GM18517 (cell line): ENCODE measurements around the gene ST7.
"Not testable (repeated sequence)": the region's sequence is repeated elsewhere in the genome, so short reads cannot be mapped to it uniquely, and the experiment has no call there.

Experiments
- ATAC-seq: cut with Tn5 transposase; IDR thresholded peaks from one replicate; pipeline ENCODE4 v1.9.1; 2021; ENCODE audit warnings: mild to moderate bottlenecking, moderate library complexity; ENCODE audit not compliant: unreplicated experiment

The ST7 gene

DNA sequence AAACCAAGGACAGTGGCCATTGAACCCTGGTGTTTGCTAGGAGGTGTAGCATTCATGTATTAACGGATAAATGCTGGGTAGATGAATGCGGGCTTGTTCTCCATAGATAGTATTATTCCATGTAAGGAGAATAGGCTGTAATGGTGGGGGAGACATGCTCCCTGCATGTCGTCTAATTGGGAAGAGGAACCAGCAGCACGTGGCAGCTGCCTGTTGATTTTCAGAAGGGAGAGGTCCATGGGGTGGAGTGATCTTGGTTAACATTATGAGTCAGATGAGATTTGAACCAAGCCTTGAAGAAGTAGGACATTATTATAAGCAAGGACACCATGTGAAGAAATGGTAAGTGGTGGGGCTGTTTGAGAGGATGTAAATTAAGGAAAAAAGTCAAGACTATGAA lies 257.1 kb downstream of the ST7 start:
- no peak for ATAC-seq

DNA sequence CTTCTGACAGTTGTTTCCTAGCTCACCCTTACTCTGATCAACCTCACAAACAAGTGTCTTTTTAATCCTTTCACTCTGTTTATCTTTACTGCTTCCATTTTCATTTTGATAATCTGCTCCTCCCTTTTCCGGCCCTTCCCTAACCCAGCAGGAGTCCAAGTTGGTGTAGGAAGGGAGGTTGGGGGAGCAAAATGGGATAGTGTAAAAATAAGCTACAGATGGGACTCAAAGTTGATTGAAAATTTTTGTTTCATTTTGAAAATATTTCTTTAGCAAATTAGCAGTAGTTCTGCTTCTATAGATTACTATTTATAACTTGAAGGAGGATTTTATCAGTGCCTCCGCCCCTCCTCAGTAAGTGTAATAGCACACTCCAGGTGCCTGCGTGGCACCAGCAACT lies 257.6 kb downstream of the ST7 start:
- no peak for ATAC-seq

DNA sequence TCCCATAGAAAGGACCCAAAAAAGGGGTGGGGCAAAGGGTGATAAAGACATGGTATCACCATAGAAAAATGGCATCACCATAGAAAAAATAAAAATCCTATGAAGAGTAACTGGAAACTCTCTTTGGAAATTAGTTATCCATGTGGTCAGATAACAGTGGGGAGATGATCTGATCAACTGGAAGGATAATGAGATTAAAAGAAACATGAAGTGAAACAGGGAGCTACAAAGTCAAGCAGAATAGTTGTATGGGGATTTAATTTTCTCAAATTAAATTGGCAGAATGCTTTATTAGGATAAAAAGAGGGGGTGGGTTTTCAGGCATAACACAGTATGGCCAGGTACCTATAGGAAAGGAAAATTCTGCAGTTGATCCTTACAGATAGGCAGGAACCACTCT lies 258.3 kb downstream of the ST7 start:
- no peak for ATAC-seq

DNA sequence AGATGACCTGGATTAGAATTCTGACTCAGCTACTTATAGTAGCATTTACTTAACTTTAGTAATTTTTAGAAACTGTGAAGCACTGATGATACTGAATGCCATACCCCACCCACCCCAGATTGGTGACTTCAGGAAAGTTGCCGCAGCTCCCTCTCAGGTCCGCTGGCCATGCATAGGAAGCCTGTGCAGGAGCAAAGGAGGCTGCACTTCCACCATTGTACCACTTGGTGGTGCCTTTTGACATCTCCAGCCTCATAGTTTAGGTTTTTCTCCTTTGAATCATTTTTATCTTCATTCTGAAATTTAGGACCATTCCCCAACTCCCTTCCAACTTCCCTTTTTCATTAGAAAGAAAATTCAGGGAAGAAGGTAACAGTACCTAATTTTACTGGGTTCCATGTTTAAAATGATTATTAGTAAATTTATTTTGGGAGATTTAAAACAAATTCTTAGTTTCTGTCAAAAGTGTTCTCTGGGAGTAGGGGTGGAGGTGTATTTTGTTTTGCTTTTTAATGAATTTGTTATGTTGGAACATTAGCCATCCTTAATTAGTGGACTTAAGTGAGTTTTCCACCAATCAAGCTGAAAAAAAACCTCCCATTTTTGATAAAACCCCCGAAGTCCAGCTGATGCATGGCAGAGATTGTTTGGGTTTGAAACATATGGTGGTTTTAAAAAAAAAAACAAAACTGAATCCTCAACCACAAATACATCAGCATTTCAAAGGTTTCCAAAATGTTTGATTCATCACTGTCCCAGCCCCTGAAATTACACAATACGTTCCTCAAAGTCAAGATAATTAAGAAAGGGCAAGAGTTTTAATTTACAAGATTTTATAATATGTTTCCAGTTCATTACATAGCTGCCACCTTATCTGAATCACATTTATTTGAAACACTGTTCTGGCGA lies 259.9 kb downstream of the ST7 start:
- ATAC-seq: peak; percentile 81

DNA sequence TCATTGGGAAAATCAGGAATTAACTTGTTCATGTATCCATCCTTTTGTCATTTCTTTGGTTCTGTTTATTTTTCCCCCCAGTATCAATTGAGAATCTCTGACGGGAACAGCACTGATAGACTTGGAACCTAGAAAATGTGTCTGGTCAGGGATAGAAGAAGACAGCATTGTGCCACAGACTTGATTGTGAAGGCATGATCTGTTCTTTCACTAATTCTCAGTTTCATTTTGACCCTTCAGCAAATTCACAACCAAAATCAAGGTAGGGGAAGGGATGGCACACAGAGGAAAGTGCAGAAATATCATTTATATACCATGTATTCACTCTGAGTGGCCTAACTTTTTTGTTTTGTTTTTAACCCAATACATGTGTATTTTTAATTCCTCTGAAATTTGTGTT lies 262.7 kb downstream of the ST7 start:
- ATAC-seq: no peak

DNA sequence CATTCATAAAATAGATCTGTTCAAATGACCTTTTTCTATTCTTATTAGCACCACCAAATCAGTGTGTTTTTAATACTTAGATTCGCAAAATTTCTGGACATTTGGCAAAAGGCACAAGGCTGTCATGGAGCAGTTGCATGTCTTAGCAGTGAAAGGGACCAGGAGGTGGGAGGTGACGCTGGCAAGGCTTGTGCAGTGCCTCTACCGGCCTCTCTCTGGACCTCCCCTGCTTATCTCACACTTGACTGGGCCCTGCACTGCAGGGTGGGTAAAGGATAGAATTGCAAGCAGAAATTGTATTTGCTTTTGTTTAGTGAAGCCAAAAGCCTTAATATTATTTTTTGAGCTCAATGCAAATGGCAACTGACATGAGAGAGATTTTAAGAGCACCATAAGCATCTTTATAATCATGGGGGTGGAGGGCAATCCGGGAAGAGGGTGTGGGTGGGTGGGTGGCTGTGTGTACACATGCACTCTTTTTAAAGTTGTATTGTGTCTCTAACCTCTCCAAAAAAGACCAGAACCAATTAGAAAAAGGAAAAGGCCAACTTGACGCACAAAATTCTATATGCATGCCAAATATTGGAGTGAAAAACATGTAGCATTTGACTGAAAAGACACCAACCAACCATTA lies 263.3 kb downstream of the ST7 start:
- ATAC-seq: no peak

DNA sequence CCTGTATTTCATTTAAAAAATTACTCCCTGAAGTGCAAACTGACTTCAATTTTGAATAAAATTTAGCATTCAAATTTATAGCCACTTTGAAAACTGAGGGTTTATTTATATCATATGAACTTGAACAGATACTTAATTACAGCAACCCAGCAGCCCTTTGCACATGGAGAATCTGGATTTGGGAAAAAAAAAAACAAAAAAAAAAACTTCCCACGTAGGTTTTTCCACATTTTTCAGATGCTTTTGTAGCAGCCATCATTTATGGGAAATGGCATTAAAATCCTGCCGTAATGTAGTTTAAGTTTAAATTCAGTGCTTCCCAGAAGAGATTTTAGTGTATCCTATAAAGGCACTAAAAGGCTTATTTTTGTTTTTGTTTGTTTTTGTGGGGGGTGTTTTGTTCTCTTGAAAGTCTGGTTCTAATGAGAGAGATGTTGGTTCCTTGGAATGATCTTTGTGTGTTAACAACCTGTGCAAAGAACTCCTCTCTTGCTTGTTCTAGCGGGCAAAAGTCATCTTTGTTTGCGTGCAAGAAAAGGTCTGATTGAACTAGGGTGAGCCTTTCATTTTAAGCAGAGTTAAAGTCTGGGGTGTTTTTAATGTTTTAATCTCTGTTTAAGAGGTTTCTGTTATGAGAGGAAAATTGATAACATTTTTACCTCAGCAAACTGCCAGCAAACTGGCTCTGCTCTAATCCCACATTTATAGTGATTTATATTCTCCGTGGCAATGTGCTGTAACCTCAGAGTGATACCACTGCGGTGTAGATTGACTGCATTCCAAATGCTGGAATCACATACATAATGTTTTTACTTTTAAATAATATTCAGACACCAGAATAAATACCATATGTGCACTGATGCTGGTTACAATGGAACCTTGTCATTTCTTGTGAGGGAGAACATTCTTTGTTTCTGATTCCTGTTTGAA lies 264.1 kb downstream of the ST7 start:
- no peak for ATAC-seq

DNA sequence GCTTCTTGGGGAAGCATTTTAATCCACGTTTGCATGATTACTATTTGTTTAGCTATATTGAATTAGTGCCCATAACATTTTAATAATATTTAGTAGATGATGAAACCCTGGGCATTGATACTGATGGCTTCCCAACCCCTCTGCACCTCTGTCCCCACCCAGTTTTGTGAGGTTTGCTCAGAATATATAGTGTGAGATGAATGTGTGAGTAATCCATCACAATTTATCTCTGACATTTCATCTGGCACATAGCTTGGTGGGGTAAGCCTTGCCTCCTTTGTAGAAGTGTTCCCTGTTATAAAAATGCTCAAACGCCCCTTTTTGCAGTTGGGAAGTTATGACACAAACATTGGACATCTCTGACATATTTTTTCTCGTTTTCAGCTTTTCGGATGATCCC lies 265.4 kb downstream of the ST7 start:
- no peak for ATAC-seq

DNA sequence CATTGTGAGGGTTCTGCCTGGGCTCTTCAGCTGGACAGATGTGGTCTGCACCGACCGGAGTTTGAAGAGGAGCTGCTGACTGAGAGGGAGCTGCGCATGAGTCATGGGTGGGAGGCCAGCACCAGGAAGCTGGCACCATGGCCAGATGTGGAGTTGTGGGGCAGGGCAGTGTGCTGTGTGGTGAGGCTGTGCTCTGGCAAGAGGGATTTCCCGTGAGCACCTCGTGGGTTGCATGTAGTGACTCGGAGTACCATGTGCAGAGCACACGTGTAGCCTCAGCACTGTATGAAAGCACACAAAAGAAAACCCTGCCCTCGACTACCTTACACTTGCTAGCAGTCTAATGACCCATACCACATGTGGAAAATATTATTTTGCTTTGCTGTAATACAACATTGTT lies 266.2 kb downstream of the ST7 start:
- ATAC-seq: no peak

DNA sequence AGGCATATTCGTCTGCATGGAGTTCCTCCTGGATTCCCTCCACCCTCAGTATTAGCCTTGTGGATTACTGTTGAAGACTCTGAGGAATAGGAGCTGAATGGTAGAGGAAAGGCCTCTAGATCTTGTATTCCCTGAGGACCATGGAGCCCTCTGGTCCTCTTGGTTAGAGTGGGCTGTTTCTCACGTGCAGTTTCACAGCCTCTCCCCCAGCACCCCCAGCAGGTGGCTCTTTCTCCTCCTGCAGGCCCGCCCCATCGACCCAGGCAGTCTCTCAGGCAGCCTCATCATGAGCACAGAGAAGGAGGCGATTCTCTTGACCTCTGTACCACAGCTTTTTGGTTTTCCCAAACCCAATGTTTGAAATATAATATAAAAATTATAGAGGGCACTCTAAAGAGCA lies 267.5 kb downstream of the ST7 start:
- ATAC-seq: no peak

DNA sequence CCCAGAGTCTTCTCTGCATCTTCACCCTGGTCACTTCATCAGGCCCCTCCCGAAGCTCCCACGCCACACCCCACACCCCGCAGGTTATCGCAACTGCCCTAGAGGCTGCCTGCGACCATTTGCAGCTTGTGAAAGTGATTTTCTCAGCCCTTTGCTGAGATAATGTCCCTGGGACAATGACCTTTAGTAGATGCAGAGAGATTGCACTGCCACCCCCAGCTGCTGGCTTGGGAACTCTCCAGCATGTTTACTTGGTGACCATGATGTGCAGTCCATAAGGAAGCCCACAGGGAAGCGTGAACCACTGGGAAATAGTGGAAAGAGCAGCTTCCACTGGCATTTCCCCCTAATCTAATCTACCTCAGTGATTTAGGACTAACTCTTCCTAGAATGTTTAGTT lies 272.2 kb downstream of the ST7 start:
- no peak for ATAC-seq

DNA sequence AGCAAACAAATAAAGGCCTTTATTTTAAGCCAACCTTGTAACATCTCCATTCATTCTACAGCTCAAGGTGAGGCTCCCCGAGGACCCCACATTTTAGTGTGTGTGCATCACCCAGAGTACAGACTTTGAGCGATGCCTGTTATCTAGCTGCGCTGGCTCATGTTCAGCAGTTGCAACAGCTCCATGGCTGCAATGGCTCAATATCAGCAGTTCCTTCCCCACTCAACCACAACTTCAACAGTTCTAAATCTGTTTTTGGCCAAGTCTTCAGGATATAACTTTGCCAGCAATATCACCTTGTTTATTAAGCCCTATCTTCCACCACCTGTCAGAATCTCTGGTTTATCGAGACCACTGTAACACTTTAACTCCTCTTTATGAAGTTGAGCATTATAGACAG lies 273.8 kb downstream of the ST7 start:
- ATAC-seq: no peak

DNA sequence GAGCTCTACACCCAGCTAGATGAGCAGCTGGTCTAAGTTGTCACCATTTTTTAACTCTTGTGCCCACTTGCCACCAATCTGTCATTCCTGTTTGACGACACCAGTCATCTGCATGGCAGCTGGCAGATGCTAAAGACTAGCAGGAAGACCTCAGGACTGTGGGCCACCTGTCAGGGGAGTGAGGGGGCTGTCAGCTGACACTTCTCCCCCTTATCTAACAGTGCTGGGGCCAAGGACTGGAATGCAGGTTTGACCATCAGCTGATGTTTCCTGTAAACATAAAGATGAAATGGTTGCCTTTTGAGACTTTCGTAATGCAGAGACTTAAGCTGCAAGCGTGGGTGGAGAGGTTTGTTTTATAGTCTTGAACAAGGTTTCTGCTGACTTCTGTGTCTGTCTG lies 276.0 kb downstream of the ST7 start:
- ATAC-seq: no peak

DNA sequence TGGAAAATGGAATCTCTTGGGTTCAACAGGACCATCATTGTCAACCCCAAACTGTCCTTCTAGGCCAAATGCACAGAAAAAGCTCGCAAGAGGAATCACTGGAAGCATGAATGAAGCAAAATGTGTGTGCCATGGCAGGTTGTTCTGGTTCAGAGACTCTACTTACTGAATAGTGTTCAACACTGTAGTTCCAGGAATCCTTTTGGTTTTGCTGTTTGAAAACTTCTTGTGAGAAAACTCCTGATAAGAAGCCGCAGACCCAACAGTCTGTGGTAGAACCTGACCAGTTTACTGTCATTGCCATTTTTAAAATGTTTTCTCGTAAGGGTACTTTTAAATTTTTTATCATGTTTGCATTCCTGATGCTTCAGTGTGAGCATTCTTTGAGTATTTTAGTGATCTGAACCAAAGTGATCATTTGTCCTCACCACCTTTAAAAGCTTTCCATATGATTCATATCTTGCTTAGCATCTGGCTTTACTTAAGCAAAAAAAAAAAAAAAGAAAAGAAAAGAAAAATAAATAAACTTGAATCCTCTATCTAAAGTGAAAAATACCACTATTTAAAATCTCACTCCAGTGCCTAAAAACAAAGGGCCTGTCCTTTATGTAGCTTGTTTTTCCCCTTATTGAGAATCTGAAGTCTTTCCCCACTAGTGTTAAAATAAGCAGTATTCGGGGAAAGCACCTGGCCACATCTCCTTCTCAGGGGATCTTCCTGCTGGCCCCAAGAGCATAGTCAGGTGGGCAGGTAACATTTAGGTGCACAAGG lies 277.2 kb downstream of the ST7 start:
- ATAC-seq: peak; percentile 56

DNA sequence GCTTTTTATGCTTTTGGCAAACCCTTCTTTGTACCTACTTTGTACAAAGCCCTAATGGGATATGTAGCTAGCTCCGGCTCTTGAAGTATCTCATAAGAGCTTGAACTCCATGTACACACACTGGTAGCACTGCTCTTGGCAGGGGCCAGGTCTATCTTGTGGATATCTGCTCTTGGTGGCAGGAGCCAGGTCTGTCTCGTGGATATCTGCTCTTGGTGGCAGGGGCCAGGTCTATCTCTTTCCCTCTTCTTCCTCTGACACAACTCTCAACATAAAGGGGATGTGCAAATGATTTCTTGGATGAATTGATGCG lies 277.7 kb downstream of the ST7 start:
- no peak for ATAC-seq

DNA sequence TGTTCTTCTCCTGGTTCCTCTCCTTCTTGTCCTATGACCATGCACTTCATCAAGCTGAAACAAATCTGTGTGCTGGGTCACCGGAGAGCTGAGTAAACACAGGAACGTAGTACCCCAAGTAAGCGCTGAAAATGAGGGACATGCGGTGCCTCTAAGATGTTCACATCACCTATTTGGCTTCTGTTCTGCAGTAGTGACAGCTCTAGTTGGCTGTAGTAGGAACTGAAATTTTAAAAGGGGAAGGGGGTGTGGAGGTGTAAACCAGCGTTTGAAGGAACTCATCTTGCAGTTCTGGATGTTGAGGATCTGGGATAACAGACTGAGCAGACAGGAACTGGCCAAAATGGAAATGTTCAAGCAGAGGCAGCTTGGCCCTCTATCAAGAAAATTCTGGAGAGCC lies 284.3 kb downstream of the ST7 start:
- ATAC-seq: no peak

DNA sequence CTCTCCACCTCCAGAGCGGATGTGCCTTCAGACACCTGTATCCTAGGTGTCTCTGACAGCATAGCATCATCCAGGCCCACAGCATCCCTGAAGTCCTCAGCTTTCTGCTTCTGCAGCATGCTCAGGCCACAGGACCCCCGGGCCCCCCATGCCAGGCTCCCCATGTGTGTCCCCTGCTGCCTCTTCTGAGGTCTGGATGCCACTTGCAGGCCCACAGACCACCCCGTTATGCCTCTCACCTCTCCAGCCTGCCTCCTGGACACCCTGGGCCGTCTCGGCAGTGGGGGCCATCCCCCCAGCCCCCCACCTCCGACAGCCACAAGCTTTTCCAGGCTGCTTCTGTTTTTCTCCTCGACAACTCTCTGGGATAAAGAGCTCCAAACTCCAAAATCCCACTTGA lies 285.2 kb downstream of the ST7 start:
- no peak for ATAC-seq

DNA sequence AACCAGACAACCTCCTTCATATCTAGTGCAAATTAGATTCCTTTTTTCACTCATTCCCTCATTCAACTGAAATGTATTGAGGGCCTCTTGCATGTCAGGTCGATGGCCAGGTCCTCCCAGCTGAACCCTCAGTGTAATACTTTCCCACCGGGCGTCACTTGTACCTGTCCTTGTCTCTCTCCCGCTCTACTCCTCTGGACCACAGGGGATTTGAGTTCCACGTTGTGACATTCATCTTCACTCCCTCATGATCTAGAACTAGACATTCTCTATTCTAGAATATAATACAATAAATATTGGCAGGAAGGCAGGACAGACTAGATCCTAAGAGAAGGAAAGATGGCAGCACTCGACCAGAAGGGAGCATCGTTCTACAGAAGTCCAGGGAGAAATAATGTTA lies 285.6 kb downstream of the ST7 start:
- no peak for ATAC-seq

DNA sequence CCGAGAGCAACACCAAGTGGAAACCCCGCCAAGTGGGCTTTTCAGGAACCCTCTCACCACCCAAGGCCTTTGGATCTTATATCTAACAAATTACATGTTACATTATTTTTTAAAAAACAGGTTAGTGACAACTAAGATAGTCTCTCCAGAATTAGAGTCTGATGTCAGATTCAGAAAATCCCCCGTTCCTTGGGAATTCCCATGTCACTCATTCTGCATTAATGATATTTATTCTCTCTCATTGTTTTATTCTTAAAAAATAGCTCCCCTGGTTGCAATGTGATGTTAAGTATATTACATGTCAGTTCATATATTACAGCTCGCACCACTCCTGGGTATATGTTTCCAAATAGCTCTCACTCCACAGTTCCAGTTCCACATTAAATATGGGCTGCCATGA lies 287.8 kb downstream of the ST7 start:
- no peak for ATAC-seq

DNA sequence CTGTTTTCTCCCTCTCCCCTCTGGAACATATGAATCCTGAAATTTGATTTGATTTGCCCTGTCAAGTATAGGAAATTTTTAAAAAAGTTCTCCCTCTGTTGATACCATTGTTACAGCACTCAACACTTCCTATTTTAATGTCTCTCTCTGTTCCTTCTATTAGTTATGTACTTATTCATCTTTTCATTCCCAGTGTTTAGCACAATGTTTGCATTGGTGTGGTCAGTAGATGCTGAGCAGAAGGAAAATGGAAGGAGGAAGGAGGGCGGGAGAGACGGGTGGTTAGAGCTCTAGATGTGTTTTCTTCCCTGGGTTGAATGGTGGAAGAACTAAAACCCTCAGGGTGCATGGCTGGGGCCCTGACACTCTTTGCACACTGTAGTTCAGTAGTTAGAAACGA lies 290.1 kb downstream of the ST7 start:
- ATAC-seq: no peak

DNA sequence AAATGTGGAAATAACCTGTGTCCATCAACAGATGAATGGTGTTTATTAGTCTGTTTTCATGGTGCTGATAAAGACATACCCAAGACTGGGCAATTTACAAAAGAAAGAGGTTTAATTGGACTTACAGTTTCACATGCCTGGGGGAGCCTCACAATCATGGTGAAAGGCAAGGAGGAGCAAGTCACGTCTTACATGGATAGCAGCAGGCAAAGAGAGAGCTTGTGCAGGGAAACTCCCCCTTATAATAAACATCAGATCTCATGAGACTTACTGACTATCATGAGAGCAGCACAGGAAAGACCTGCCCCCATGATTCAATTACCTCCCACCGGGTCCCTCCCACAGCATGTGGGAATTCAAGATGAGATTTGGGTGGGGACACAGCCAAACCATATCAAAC lies 292.4 kb downstream of the ST7 start:
- not testable (repeated sequence) for ATAC-seq
